Breast epithelium (tissue), 3 donors: Measurements from ENCODE around the gene AKIRIN2.

Source experiments
- CTCF ChIP-seq, 3 donors: fragments of 450-650 bp; IDR thresholded peaks; one replicate each; pipeline ENCODE4 v1.5.1; 2016 to 2017; ENCODE audit warnings: antibody characterized with exemption in 3 of 3, mild to moderate bottlenecking in 3 of 3, moderate library complexity in 3 of 3
- POLR2A ChIP-seq: fragments of 450-650 bp; IDR thresholded peaks from one replicate; pipeline ENCODE4 v1.6.1; 2016; ENCODE audit warnings: antibody characterized with exemption, mild to moderate bottlenecking, moderate library complexity
- POLR2AphosphoS5 ChIP-seq, 3 donors: sonication (generic); formaldehyde crosslinking; IDR thresholded peaks; one replicate each; pipeline ENCODE4 v1.6.1; 2017; ENCODE audit warnings: antibody characterized with exemption in 3 of 3

DNA sequence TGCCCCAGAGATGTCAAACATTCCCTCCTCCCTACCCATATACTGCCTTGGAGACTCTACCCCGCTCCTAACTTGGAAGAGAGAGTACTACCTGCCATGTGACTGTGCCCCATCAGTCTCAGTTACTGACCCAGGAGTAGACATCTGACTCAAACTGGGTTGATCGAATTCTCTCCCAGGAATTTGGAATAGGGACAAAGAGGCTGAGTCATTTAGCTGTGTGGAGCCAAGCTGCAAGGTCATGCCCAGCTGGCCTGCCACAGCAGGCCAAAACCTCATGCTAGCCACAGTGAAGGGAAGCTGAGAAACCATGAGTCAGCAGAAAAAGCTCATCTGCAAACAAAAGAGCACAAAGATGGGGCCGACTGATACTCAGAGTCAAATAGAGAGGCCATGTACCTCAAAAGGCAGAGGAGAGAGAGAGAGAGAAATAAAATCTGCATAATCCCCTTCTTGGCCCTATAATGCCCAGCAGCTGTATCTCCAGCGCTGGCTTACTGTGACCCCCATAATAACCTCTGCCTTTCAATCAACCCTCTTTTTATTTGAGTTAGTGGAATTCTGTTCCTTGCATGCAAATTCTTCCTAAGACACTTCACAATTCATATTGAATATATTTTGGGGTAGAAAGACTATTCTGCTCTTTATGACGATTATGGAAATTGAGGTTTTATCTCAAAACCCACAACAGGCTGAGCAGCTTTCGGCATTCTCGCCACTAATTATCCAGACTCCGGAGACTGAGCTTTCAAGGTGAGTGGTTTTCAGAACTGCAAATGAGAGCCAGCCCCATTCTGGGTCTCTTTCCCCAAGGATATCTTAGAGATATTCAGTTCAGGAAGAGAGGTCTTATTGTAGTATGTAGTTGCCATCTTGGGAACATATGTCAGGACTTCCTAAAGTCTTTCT is 21.4 kb upstream of the AKIRIN2 start:
- TF ChIP-seq POLR2A (no peak), CTCF (IDR thresholded peaks at IDR 0.05) (no peak), POLR2AphosphoS5 (IDR thresholded peaks at IDR 0.05) (peak in 1 of 3 donors; percentile 32)
